KBM-7 (cell line): ENCODE data around the gene RRAS.

Source experiments
- DNase-seq: peaks from one replicate; pipeline ENCODE4 v3.0.0-alpha.2; 2015
- in situ Hi-C: fragments of 300-500 bp; cut with MboI; formaldehyde crosslinking; loops from 2 replicates; pipeline ENCODE4 v1.14.3; 2020; ENCODE audit warnings: low sequenced_read_pairs, low pct_unique_long_range_greater_than_20kb, mixed read lengths

The RRAS gene

GRCh38 chr19:49640113-49640898, at the start of gene RRAS:
RRAS (minus strand) TSS chr19:49640143; CDS start chr19:49640098, 45 bp downstream.
- in situ Hi-C loops, result no loop called here

GRCh38 chr19:49689133-49690078, 49.5 kb upstream of the RRAS start, which contains the start of gene ADM5:
ADM5 (plus strand) TSS chr19:49689594; CDS start chr19:49689838, 244 bp downstream.
- in situ Hi-C loops, result no loop called here
- no peak for DNase-seq

More at GRCh38 chr19:49640113-49640898, at the start of gene RRAS:
- DNase-seq, result peak; percentile 100

- in situ Hi-C loops, result no loop called here
- no peak for DNase-seq
These were observed 48.7 kb upstream of the RRAS start for GRCh38 chr19:49688531-49689132.

- in situ Hi-C loops, result no loop called here
- peak; percentile 56 for DNase-seq
These were observed 47.8 kb upstream of the RRAS start for GRCh38 chr19:49687566-49688316.

- in situ Hi-C loops, result no loop called here
- no peak for DNase-seq
These were observed 47.2 kb upstream of the RRAS start for GRCh38 chr19:49687150-49687549.

- DNase-seq, result no peak
- in situ Hi-C loops, result no loop called here
These were observed 46.7 kb upstream of the RRAS start for GRCh38 chr19:49686503-49687088.

GRCh38 chr19:49685845-49686332, 45.9 kb upstream of the RRAS start:
- in situ Hi-C loops, result no loop called here
- no peak for DNase-seq

GRCh38 chr19:49684983-49685553, 45.1 kb upstream of the RRAS start:
- DNase-seq, result no peak
- in situ Hi-C loops, result no loop called here

GRCh38 chr19:49684251-49684982, 44.5 kb upstream of the RRAS start:
- no peak for DNase-seq
- in situ Hi-C loops, result no loop called here

- no peak for DNase-seq
- in situ Hi-C loops, result no loop called here
These were observed 43.9 kb upstream of the RRAS start for GRCh38 chr19:49683814-49684250.

GRCh38 chr19:49682274-49682673, 42.3 kb upstream of the RRAS start:
- in situ Hi-C loops, result no loop called here
- DNase-seq, result no peak

GRCh38 chr19:49681830-49682229, 41.9 kb upstream of the RRAS start:
- in situ Hi-C loops, result no loop called here
- no peak for DNase-seq

GRCh38 chr19:49680421-49681351, 40.7 kb upstream of the RRAS start:
- in situ Hi-C loops, result no loop called here
- DNase-seq, result peak; percentile 95

- in situ Hi-C loops, result no loop called here
- no peak for DNase-seq
These were observed 39.9 kb upstream of the RRAS start for GRCh38 chr19:49679771-49680413.

- no peak for DNase-seq
- in situ Hi-C loops, result no loop called here
These were observed 39.2 kb upstream of the RRAS start for GRCh38 chr19:49678985-49679770.
